Heart left ventricle (tissue), 16 donors: ENCODE data around the gene PRRG3. TPM values are rescaled to one million over a fixed set of nuclear protein-coding genes. Genes with fewer than 3 reads are reported as not detected.

Source experiments
- ATAC-seq, 4 donors: fragments of 200-7000 bp; cut with Tn5 transposase; one replicate each; pipeline ENCODE4 v1.9.1; 2020 to 2022; ENCODE audit warnings: moderate library complexity in 4 of 4, mild to moderate bottlenecking in 3 of 4, moderate number of reproducible peaks in 1 of 4
- DNase-seq, 5 donors: peaks; one replicate each; pipeline ENCODE4 v3.0.0-alpha.2; 2020
- H3K27ac ChIP-seq, 12 donors: fragments of 200-600 bp; sonication (generic) in 4 of 12; one replicate each; pipeline versions ENCODE4 v1.5.0 to v1.8.0; 2016 to 2022; ENCODE audit warnings: mild to moderate bottlenecking in 2 of 12
- H3K27me3 ChIP-seq, 9 donors: fragments of 200-600 bp; sonication (generic) in 2 of 9; one replicate each; pipeline versions ENCODE4 v1.5.1 to v1.8.0; 2016 to 2022; ENCODE audit warnings: mild to moderate bottlenecking in 3 of 9
- H3K36me3 ChIP-seq, 9 donors: fragments of 200-600 bp; sonication (generic) in 2 of 9; one replicate each; pipeline versions ENCODE4 v1.5.0 to v1.8.0; 2018 to 2022; ENCODE audit warnings: mild to moderate bottlenecking in 2 of 9
- H3K4me1 ChIP-seq, 12 donors: fragments of 200-600 bp; sonication (generic) in 4 of 12; one replicate each; pipeline versions ENCODE4 v1.5.0 to v1.8.0; 2016 to 2022; ENCODE audit warnings: mild to moderate bottlenecking in 3 of 12
- H3K4me3 ChIP-seq, 12 donors: fragments of 200-600 bp; sonication (generic) in 4 of 12; one replicate each; pipeline versions ENCODE4 v1.5.0 to v1.8.0; 2017 to 2022; ENCODE audit warnings: mild to moderate bottlenecking in 9 of 12, moderate library complexity in 4 of 12
- H3K9me3 ChIP-seq, 12 donors: fragments of 200-600 bp; sonication (generic) in 4 of 12; one replicate each; pipeline versions ENCODE4 v1.5.0 to v1.8.0; 2016 to 2022; ENCODE audit warnings: mild to moderate bottlenecking in 1 of 12
- POLR2A ChIP-seq, 2 donors: fragments of 450-650 bp; IDR thresholded peaks; one replicate each; pipeline ENCODE4 v1.6.1; 2017; ENCODE audit warnings: antibody characterized with exemption in 2 of 2, mild to moderate bottlenecking in 2 of 2, moderate library complexity in 2 of 2
- WGBS, 4 donors: extraction: QIAGEN DNeasy Blood & Tissue Kit in 2 of 4; methylation state at CpG; one replicate each; pipeline versions ENCODE4 v1.1.5 to v1.1.7; 2013 to 2018; 5-methylcytosine and 5-hydroxymethylcytosine counted together
- intact Hi-C, 10 donors: fragments of 100-400 bp; cut with DNase I; formaldehyde crosslinking; loops; one replicate each; pipeline versions ENCODE4 v1.11.1 to v1.14.2; 2022
- polyA plus RNA-seq, 2 donors: library from polyadenylated mRNA; stranded (reverse); fragments of 200-250 nt; gene quantifications; one replicate each; pipeline ENCODE4 v1.2.3, GENCODE V29; 2013
- total RNA-seq, 9 donors: library from RNA; depleted of rRNA in 2 of 9; stranded (reverse); fragments of >200 nt in 2 of 9; fragmentation: NEBNext Ultra II Directional in 3 of 9; extraction: Animal tissue kit (Norgen Biotek cat#: 25700) in 3 of 9; gene quantifications; one replicate each; pipeline versions ENCODE4 v1.1.0 to v1.2.4, GENCODE V29; 2016 to 2023
- TF ChIP-seq, protein P1 (sequence below), 12 donors: fragments of 200-600 bp; sonication (generic) in 4 of 12; IDR thresholded peaks; one replicate each; pipeline versions ENCODE4 v1.5.0 to v1.8.0; 2018 to 2022; ENCODE audit warnings: antibody characterized with exemption in 12 of 12, mild to moderate bottlenecking in 5 of 12
- donor health status: ischemic (EF 13 %, LVEDD 7.1; RV severe dilation, severe dysfunction).
- donor health status: healthy with polysubstance abuse.
- donor health status: DM: no; HTN: yes; CAD: no.
- donor health status: DM: no; HTN: no; CAD: no.
- donor health status: ischemic (EF 25% LVEDD 6.9; RV normal size, moderate dysfunction).
- donor health status: ischemic (EF 25% LVEDD 5.7; RV mildly dilated, moderate dysfunction).
- donor health status: healthy.
- donor health status: DM: yes; HTN: yes; CAD: no.
- donor health status: ischemic (EF 35%, LVEDD 5.7; RV mildly dilated, moderate dysfunction).
- donor health status: nonischemic (EF 11% LVEDD 7.7; RV severe dilation, severe dysfunction).
- donor health status: DM: yes; HTN: yes; CAD: no.
- donor health status: PGD.
- donor health status: ischemic (EF 29% LVEDD 5.4; RV normal size, mild dysfunction).
- donor health status: nonischemic (EF 23%, LVEDD 6.1; RV moderate dilation, normal function).

The PRRG3 gene
- total and polyA plus RNA-seq, 11 donors: 0.61 to 5.7 (median 1.9) TPM

GRCh38 chrX:151697522-151697921, 2.3 kb downstream of the PRRG3 start:
- Histone ChIP-seq H3K27me3 (peaks cover 0 to 15% (median 0%) of the 10 kb centered on the region in 9 donors), H3K4me3 (no peak overlapping the region), H3K9me3 (no peaks in the 10 kb centered on the region), H3K4me1 (peaks cover 0 to 10% (median under 1%) of the 10 kb centered on the region in 12 donors), H3K36me3 (no peaks in the 10 kb centered on the region), H3K27ac (no peak overlapping the region)
- intact Hi-C loops: no loop called here
- 50 to 68% (median 61%) methylated on average over 4 of the region's 4 CpGs for WGBS, 4 donors
- ATAC-seq (peak in 3 of 4 donors; percentile 33 to 74 (median 49)), DNase-seq (no peak)
- TF ChIP-seq, protein P1, sequence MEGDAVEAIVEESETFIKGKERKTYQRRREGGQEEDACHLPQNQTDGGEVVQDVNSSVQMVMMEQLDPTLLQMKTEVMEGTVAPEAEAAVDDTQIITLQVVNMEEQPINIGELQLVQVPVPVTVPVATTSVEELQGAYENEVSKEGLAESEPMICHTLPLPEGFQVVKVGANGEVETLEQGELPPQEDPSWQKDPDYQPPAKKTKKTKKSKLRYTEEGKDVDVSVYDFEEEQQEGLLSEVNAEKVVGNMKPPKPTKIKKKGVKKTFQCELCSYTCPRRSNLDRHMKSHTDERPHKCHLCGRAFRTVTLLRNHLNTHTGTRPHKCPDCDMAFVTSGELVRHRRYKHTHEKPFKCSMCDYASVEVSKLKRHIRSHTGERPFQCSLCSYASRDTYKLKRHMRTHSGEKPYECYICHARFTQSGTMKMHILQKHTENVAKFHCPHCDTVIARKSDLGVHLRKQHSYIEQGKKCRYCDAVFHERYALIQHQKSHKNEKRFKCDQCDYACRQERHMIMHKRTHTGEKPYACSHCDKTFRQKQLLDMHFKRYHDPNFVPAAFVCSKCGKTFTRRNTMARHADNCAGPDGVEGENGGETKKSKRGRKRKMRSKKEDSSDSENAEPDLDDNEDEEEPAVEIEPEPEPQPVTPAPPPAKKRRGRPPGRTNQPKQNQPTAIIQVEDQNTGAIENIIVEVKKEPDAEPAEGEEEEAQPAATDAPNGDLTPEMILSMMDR (IDR thresholded peaks at IDR 0.05): no peak
- TF ChIP-seq POLR2A (IDR thresholded peaks at IDR 0.05): no peak

DNA sequence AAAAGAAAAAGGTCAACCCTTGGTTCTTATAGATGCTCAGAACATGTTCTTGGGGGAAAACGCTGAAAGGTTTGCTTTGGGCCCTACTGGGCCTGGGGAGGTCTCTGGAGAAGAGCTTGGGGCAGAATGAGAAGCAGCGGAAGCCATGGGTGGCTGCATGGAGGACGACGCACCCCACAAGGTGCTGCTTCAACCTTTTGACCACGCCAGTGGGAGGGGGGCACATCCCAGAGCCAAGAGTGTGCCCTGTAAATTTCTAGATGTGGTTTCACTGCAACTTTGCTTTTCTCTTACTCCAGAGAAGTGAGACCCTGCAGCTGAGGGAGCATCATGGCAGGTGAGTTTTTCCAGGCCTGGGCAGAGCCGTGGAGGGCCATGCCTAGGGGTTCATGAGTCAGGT, 3.2 kb downstream of the PRRG3 start:
- 77 to 95% (median 87%) methylated on average over 5 to 6 of the region's 6 CpGs for WGBS, 4 donors
- Histone ChIP-seq H3K27me3 (peaks cover 0 to 15% (median 0%) of the 10 kb centered on the region in 9 donors), H3K4me3 (no peak overlapping the region), H3K9me3 (no peaks in the 10 kb centered on the region), H3K4me1 (peaks cover 0 to 18% (median 5%) of the 10 kb centered on the region in 12 donors), H3K36me3 (no peaks in the 10 kb centered on the region), H3K27ac (no peak overlapping the region)
- ATAC-seq (no peak), DNase-seq (no peak)
- intact Hi-C loops: no loop called here
- TF ChIP-seq POLR2A (IDR thresholded peaks at IDR 0.05): no peak

- Histone ChIP-seq H3K4me1 (peaks cover 0 to 18% (median 5%) of the 10 kb centered on the region in 12 donors), H3K4me3 (no peak overlapping the region), H3K36me3 (no peaks in the 10 kb centered on the region), H3K27me3 (peaks cover 0 to 6% (median 0%) of the 10 kb centered on the region in 9 donors), H3K9me3 (no peaks in the 10 kb centered on the region), H3K27ac (no peak overlapping the region)
- 84 to 94% (median 89%) methylated on average over 9 of the region's 9 CpGs for WGBS, 4 donors
- no peak for DNase-seq
- no peak for ATAC-seq
- intact Hi-C loops: no loop called here
- TF ChIP-seq POLR2A (IDR thresholded peaks at IDR 0.05): no peak
- TF ChIP-seq, protein P1 (IDR thresholded peaks at IDR 0.05): no peak
Measured at GRCh38 chrX:151699746-151700145, 4.5 kb downstream of the PRRG3 start.

DNA sequence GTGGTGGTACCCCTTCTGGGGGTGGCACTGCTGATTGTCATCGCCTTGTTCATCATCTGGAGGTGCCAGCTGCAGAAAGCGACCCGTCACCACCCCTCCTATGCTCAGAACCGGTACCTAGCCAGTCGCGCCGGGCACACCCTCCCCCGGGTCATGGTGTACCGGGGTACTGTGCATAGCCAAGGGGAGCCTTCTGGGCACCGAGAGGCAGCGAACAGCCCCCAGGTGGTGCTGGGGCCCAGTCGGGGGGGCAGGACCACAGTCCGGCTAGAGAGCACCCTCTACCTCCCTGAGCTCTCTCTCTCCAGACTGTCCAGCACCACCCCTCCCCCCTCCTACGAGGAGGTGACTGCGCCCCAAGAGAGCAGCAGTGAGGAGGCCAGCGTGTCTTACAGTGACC, 5.3 kb downstream of the PRRG3 start:
- Histone ChIP-seq H3K36me3 (no peaks in the 10 kb centered on the region), H3K4me1 (peaks cover 0 to 14% (median 5%) of the 10 kb centered on the region in 12 donors), H3K9me3 (no peaks in the 10 kb centered on the region), H3K27ac (no peak overlapping the region), H3K27me3 (peaks cover 0 to 2% (median 0%) of the 10 kb centered on the region in 9 donors), H3K4me3 (no peak overlapping the region)
- WGBS, 4 donors: 86 to 95% (median 91%) methylated on average over 8 to 16 of the region's 16 CpGs
- DNase-seq: no peak
- intact Hi-C loops: no loop called here
- ATAC-seq: no peak
- TF ChIP-seq POLR2A (IDR thresholded peaks at IDR 0.05): no peak
- TF ChIP-seq, protein P1 (IDR thresholded peaks at IDR 0.05): no peak

GRCh38 chrX:151701071-151701470, 5.8 kb downstream of the PRRG3 start:
- WGBS, 4 donors: 96 to 98% (median 97%) methylated on average over 4 of the region's 4 CpGs
- no peak for DNase-seq
- Histone ChIP-seq H3K4me3 (no peak overlapping the region), H3K27ac (no peak overlapping the region), H3K9me3 (no peaks in the 10 kb centered on the region), H3K4me1 (peaks cover 0 to 14% (median 5%) of the 10 kb centered on the region in 12 donors), H3K27me3 (no peaks in the 10 kb centered on the region), H3K36me3 (no peaks in the 10 kb centered on the region)
- intact Hi-C loops: no loop called here
- ATAC-seq: no peak
- TF ChIP-seq, protein P1 (IDR thresholded peaks at IDR 0.05): no peak
- TF ChIP-seq POLR2A (IDR thresholded peaks at IDR 0.05): no peak
